ENCODE results near the gene AP1AR.
A peak's percentile ranks its signal among the peaks of the same experiment; 100 is the strongest.
"Not testable (repeated sequence)": the region's sequence is repeated elsewhere in the genome, so short reads cannot be mapped to it uniquely, and the experiment has no call there.

The AP1AR gene

GRCh38 chr4:112277705-112278448, 46.3 kb downstream of the AP1AR start:
- no peak for DNase-seq

GRCh38 chr4:112279025-112279881, 47.7 kb downstream of the AP1AR start:
- no peak for DNase-seq

- no peak for DNase-seq
Measured at GRCh38 chr4:112279882-112280315, 48.3 kb downstream of the AP1AR start.

- DNase-seq, result no peak
Measured at GRCh38 chr4:112280386-112281056, 48.9 kb downstream of the AP1AR start.

GRCh38 chr4:112281895-112282398, 50.4 kb downstream of the AP1AR start:
- not testable (repeated sequence) for DNase-seq

GRCh38 chr4:112282860-112283667, 51.5 kb downstream of the AP1AR start:
- no peak for DNase-seq

- DNase-seq, result no peak
Measured at GRCh38 chr4:112284166-112284565, 52.6 kb downstream of the AP1AR start.

- DNase-seq, result peak in 3 of 56 donors; percentile 4 to 24 (median 12)
Measured at GRCh38 chr4:112284662-112285411, 53.2 kb downstream of the AP1AR start.

- DNase-seq, result no peak
Measured at GRCh38 chr4:112287258-112287989, 55.8 kb downstream of the AP1AR start.

GRCh38 chr4:112288455-112288854, 56.9 kb downstream of the AP1AR start:
- DNase-seq, result no peak

GRCh38 chr4:112289407-112290253, 58.0 kb downstream of the AP1AR start:
- DNase-seq, result no peak

- DNase-seq, result no peak
Measured at GRCh38 chr4:112290341-112290740, 58.8 kb downstream of the AP1AR start.

GRCh38 chr4:112296949-112297880, 65.6 kb downstream of the AP1AR start, which contains the start of gene ALPK1:
Gene ALPK1 (plus strand): TSS chr4:112297369.
- no peak for DNase-seq

GRCh38 chr4:112299721-112300120, 68.1 kb downstream of the AP1AR start:
- DNase-seq, result no peak

- DNase-seq, result no peak
Measured at GRCh38 chr4:112302320-112303274, 71.0 kb downstream of the AP1AR start.

- not testable (repeated sequence) for DNase-seq
Measured at GRCh38 chr4:112305477-112305876, 73.9 kb downstream of the AP1AR start.
